GM12892 (cell line): ENCODE results near the gene DBX1.

ENCODE experiments used
- POLR2A ChIP-seq: IDR thresholded peaks from 2 replicates; pipeline ENCODE4 v1.6.1; 2011; ENCODE audit warnings: low read depth, low read length, control low read depth
- POLR2AphosphoS5 ChIP-seq: IDR thresholded peaks from 2 replicates; pipeline ENCODE4 v1.6.1; 2011; ENCODE audit warnings: low read depth, low read length, control low read depth

DNA sequence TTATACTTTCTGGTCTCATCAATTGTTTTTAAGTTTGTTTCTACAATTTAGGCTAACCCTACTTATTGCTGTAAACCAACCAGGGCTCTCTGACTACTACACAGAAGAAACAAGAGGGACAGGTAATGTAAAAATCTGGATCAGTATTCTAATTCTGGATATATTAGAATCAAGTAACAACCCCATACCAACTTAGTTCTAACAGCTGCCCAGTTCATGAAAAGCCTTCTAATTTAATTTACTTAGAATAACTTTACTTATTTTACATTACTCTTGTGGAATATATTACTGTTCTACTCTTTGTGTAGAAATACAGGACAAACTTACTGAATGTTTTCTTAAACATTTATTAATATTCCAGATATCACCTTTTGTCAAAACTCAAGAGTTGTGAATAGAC, 45.5 kb upstream of the DBX1 start:
- TF ChIP-seq POLR2AphosphoS5 (no peak), POLR2A (no peak)
